ENCODE data around the gene PHLDA2.

PHLDA2 gene

DNA sequence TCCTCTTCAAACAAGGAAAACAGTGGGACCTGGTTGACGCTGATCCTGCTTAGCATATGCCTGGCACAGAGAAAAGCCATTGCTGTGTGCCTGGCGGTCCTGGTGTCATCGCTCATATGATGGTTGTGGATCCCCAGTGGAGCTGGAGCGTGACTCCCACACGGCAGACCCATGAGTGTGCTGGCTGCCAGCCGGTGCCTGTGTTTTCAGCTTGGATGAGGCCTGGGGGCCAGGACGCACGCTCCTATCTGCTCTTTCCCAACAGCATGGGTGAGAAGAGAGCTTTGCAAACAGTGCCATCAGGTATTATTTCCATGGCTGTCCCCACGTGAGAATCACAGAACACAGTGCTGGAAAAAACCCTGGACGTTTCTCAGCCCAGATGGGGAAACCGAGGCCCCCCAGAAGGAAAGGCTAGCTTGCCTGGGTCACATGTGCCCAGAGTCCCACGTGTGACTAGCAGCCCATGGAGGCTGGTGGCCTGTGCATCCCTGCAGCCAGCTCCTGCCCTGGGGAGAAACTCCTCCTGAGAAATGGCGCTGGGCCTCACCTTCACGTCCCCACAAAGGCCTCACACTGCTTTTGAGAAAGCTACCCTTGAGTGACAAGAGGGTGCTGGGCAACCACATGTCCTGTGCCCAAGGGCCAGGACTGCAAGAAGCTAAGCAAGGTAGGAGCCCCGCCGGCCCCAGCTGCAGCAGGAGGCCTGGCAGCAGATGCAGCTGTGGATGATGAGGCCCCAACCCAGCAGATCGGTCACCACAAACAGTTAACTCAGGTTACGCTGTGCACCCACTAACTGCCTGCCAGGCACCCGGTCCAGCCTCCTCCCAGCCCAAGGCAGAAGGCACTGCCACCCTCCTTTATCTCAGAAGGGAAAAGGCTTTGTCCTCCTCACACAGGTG lies 47.9 kb downstream of the PHLDA2 start:
- DNase-seq (ENCODE audit: low read depth) = no peak

DNA sequence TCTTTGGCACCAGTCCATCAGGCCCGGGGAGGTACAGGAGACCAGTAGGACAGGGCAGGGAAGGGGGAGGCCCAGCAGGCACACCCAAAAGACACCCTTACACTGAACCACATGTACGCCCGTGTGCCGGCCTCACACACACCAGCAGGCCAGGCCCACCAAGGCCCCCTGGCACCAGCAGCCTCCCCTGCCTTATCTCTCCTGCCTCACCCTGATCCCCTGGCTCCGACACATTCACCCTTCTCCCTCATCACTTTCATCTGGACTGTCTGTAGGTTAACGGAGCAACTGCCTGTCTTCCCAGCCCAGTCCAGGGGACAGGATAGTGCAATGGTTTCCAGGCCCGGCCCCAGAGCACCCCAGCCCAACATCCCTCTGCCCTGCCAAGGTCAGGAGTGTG lies 48.6 kb downstream of the PHLDA2 start:
- DNase-seq (ENCODE audit: low read depth) = no peak

DNA sequence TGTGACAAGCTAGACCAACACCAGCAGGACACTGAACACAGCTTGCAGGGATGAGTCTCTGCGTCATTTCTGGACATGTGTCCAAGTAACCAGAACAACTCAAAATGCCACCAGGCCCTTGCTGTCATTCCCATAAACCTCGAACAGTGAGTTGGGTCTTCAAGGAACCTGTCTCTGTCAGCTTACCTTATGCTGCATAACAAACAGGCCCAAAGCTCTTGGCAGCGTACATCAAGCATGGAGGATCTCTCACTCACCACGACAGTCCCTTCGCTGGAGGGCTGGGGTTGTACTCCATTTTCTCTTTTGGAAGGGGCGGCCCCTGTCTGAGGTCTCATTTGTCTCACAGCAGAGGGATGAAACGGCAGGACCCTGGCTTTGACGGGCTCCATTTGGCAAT lies 50.4 kb downstream of the PHLDA2 start:
- no peak for DNase-seq (ENCODE audit: low read depth)

Data from activated T-helper 1 cell treated with Interleukin-2 at 50 U/mL for 16 hours (primary cell).